ENCODE measurements around the gene GSC.

Gene GSC

DNA sequence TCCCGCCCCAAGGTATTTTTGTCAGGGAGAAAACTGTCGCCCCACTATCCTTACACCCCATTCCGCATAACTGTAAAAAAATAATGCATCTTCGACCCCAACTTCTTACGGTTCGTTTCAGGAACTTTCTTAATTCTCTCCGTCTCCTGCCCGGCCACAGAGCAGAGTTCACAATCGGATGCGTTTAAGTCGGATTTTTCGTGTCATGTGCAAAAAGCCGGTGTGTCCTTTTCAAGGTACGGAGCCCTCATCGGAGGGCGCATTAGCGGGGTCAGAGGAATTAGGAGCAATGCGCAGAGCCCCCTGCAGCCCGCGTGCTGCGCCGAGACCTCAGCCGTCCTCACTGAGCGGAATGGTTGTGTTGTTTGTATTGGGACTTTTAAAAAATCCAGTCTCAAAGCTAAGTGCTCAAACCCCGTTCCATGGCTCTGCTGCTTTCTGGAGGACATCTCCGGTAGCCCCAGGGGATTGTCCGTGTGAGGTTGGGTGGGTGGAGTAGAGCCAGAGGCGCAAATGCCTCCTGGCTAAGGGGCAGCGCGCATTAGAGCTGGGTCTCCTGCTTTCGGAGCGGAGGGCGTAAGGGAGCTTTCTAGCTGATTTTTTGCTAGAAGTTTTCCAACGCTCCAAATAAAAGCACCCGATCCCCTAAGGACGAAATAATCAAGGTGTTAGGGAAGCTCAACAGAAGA lies 3.9 kb upstream of the GSC start:
- Histone ChIP-seq H4K20me1 (ENCODE audit: insufficient read depth, low read length) (no peaks in the 10 kb centered on the region), H3K4me2 (ENCODE audit: low read length) (no peak overlapping the region)

DNA sequence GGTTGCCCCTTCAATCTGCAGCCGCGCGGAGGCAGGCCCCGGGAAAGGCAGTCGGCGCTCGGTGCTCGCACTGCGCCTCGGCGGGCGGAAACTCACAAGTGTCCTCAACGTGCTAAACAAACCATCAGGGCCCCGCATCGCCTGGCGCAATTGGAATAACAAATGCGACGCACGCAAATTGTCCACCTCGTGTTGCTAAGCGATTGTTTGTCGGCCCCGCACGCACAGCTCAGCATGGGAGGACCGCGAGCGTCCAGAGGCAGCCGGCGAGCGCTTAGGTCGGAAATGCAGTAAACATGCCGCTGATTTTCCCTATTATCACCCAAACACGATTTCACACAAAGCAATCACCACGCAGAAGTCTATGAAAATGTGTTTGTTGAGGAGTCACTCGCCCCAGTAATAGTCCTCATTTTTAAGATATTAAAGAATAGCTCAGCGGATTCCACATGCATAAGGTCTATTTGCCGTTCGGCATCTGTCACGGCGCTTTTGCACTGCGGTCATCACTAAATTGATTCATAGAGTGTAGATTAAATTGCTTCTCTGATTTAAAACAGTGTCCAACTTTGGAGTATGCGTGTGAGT lies 3.2 kb upstream of the GSC start:
- Histone ChIP-seq H3K79me2 (ENCODE audit: low read length) (no peaks in the 10 kb centered on the region), H2AFZ (ENCODE audit: low read depth, low read length) (no peak overlapping the region), H3K4me3 (ENCODE audit: low read length) (no peak overlapping the region), H3K9me3 (ENCODE audit: insufficient read depth, low read length) (no peaks in the 10 kb centered on the region), H3K4me2 (ENCODE audit: low read length) (no peak overlapping the region), H3K36me3 (replicated peaks; ENCODE audit: low read depth, low read length) (no peaks in the 10 kb centered on the region), H3K27ac (ENCODE audit: low read length) (no peak overlapping the region), H3K27me3 (ENCODE audit: low read depth, low read length) (peaks cover 17% of the 10 kb centered on the region; the same call in 1 of the 2 replicates), H3K9ac (ENCODE audit: low read length) (no peak overlapping the region), H3K4me1 (ENCODE audit: low read length) (no peaks in the 10 kb centered on the region), H4K20me1 (ENCODE audit: insufficient read depth, low read length) (no peaks in the 10 kb centered on the region)
- no peak for TF ChIP-seq EZH2phosphoT487 (IDR thresholded peaks at IDR 0.05; ENCODE audit: low read depth)
- TF ChIP-seq, protein P1, sequence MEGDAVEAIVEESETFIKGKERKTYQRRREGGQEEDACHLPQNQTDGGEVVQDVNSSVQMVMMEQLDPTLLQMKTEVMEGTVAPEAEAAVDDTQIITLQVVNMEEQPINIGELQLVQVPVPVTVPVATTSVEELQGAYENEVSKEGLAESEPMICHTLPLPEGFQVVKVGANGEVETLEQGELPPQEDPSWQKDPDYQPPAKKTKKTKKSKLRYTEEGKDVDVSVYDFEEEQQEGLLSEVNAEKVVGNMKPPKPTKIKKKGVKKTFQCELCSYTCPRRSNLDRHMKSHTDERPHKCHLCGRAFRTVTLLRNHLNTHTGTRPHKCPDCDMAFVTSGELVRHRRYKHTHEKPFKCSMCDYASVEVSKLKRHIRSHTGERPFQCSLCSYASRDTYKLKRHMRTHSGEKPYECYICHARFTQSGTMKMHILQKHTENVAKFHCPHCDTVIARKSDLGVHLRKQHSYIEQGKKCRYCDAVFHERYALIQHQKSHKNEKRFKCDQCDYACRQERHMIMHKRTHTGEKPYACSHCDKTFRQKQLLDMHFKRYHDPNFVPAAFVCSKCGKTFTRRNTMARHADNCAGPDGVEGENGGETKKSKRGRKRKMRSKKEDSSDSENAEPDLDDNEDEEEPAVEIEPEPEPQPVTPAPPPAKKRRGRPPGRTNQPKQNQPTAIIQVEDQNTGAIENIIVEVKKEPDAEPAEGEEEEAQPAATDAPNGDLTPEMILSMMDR (IDR thresholded peaks at IDR 0.05; ENCODE audit: low read depth, low read length), result no peak

More for the DNA sequence above, 3.9 kb upstream of the GSC start:
- Histone ChIP-seq H3K9ac (ENCODE audit: low read length) (no peak overlapping the region), H3K27ac (ENCODE audit: low read length) (no peak overlapping the region), H3K36me3 (replicated peaks; ENCODE audit: low read depth, low read length) (no peaks in the 10 kb centered on the region), H3K4me1 (ENCODE audit: low read length) (no peaks in the 10 kb centered on the region), H3K79me2 (ENCODE audit: low read length) (no peaks in the 10 kb centered on the region), H3K27me3 (ENCODE audit: low read depth, low read length) (peaks cover 17% of the 10 kb centered on the region; the same call in 1 of the 2 replicates), H3K9me3 (ENCODE audit: insufficient read depth, low read length) (no peaks in the 10 kb centered on the region), H3K4me3 (ENCODE audit: low read length) (no peak overlapping the region), H2AFZ (ENCODE audit: low read depth, low read length) (no peak overlapping the region)
- no peak for TF ChIP-seq EZH2phosphoT487 (IDR thresholded peaks at IDR 0.05; ENCODE audit: low read depth)
- TF ChIP-seq, protein P1 (IDR thresholded peaks at IDR 0.05; ENCODE audit: low read depth, low read length), result no peak

DNA sequence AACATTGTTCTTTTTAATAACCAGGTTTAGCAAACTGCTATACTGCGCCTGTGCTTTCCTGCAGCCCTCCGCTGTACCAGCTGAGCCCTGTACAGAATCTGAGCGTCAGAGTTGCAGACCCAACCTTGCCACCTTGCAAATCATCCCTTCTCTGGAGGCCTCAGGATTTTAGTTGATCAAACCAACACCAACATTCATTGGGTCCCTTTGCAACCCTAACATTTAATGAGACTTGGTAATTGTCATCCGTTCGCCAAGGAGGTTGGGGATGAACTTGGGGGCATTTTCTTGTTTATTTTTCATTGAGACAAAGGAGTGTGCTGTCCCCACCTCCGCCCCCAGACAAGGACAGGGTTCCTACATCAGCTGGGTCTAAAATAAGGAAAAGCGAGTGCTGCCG lies 2.6 kb upstream of the GSC start:
- Histone ChIP-seq H3K4me1 (ENCODE audit: low read length) (no peaks in the 10 kb centered on the region), H4K20me1 (ENCODE audit: insufficient read depth, low read length) (no peaks in the 10 kb centered on the region), H3K9me3 (ENCODE audit: insufficient read depth, low read length) (no peaks in the 10 kb centered on the region), H3K9ac (ENCODE audit: low read length) (no peak overlapping the region), H3K27ac (ENCODE audit: low read length) (no peak overlapping the region), H3K4me2 (ENCODE audit: low read length) (no peak overlapping the region), H3K36me3 (replicated peaks; ENCODE audit: low read depth, low read length) (no peaks in the 10 kb centered on the region), H3K79me2 (ENCODE audit: low read length) (no peaks in the 10 kb centered on the region), H3K27me3 (ENCODE audit: low read depth, low read length) (peaks cover 17% of the 10 kb centered on the region; the same call in 1 of the 2 replicates), H2AFZ (ENCODE audit: low read depth, low read length) (no peak overlapping the region), H3K4me3 (ENCODE audit: low read length) (no peak overlapping the region)
- TF ChIP-seq EZH2phosphoT487 (IDR thresholded peaks at IDR 0.05; ENCODE audit: low read depth), result no peak
- TF ChIP-seq, protein P1 (IDR thresholded peaks at IDR 0.05; ENCODE audit: low read depth, low read length), result no peak

DNA sequence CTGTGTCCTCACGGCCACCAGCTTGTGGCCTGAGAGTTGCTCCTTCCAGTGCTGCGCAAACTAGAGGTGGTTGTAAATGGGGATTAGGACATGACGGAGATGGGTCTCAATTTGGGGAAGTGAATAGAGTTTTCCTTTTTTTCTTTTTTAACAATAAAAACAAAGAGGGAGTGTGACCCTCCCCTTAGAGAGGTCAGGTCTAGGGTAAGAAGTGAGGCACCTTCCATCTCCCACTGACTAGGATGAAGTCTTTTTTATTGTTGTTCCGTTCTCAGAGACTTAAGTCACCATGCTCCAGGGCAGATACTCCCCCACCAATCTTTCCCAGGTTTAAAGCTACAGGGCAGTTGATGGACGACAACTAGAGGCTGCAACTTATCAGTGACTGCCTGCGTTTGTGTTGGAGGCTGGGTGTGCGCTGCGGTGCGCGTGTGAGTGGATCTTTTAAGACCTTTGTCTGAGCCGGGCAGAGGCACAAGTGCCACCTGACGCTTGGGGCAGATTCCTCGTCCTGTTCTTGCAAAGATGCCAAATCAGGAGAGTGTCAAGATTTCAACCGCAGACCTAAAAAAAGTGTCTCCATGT lies 2.1 kb upstream of the GSC start:
- Histone ChIP-seq H4K20me1 (ENCODE audit: insufficient read depth, low read length) (no peaks in the 10 kb centered on the region), H2AFZ (ENCODE audit: low read depth, low read length) (no peak overlapping the region), H3K79me2 (ENCODE audit: low read length) (no peaks in the 10 kb centered on the region), H3K27ac (ENCODE audit: low read length) (no peak overlapping the region), H3K4me3 (ENCODE audit: low read length) (no peak overlapping the region), H3K4me2 (ENCODE audit: low read length) (no peak overlapping the region), H3K36me3 (replicated peaks; ENCODE audit: low read depth, low read length) (no peaks in the 10 kb centered on the region), H3K9ac (ENCODE audit: low read length) (no peak overlapping the region), H3K27me3 (ENCODE audit: low read depth, low read length) (peaks cover 17% of the 10 kb centered on the region; the same call in 1 of the 2 replicates), H3K4me1 (ENCODE audit: low read length) (no peaks in the 10 kb centered on the region), H3K9me3 (ENCODE audit: insufficient read depth, low read length) (no peaks in the 10 kb centered on the region)
- no peak for TF ChIP-seq EZH2phosphoT487 (IDR thresholded peaks at IDR 0.05; ENCODE audit: low read depth)
- TF ChIP-seq, protein P1 (IDR thresholded peaks at IDR 0.05; ENCODE audit: low read depth, low read length), result no peak
